COLO668 (cell line): Measurements from ENCODE around the gene CFDP1.

Experiments used
- DNase-seq: peaks from one replicate; lab custom pipeline; 2025; ENCODE audit not compliant: unreplicated experiment; lab: John Stamatoyannopoulos, UW

The CFDP1 gene

DNA sequence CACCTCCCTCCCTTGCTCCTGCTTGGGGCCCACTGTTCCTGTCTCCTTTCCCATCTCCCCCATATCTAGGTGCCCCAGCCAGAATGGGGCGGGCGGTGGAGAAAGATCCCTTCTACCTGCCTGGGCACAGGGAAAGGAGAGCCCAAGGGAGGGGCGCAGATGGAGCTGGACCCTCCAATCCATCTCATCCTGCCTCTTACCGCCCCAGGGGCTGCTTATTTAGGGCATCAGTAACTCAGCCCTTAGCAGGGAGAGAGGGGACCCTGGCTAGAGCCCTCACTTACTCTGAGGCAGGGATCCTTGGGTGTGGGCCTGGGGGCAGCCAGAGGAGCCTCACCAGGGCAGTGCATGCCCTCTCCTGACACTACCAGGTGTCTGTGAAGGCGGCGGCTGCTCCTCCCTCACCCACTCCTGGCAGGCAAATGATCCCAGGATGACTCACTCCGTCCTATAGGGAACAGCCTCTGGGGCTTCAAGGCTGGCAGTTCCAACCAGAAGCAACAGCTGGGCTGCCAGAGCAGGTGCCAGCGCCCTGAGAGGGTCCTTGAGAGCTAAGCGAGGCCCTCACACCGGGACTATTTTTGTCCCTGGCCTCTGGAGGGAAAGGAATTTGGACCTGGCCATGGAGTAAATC, 165.6 kb downstream of the CFDP1 start:
- DNase-seq, result peak; percentile 90

DNA sequence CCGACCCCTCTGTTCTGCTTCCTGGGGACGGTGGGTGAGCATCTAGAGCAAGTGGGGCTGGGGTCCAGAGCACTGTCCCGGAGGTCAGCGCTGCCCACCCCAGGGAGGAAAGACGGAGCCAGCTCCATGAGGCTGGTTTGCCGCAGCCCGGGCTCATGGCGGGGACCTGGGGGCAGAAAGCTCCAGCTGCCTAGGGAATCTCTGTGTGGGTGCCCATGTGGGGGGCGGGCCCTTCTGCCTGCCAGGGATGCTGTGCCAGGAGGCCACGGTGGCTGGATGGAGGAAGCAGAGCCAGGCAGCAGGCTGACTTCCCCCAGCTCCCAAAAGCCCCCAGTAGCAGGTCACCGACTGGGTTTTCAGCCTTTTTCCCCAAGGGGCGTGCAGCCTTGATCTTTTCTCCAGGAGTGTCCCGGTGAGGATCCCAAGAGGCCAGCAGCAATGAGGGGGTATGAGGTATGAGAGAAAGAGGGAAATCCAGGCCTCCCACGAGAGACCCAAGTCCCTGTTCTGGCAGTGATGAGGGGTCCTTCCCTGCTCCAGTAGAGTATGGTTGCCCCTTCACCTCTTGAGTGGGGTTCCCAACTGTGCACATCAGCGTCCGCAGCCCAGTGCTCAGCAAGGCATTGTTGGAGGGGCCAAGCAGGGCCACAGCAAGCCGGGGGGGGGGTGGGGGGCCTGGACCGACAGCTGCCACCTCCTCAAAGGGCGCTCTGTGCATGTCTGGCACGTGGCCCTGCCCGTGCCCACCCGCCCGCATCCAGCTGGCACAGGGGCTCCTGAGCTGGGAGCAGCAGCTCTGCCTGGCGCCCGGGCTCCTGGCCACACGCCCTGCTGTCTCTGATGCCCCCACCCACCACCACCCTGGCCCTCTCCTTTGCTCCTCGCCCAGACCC, 166.3 kb downstream of the CFDP1 start:
- DNase-seq, result peak; percentile 19

DNA sequence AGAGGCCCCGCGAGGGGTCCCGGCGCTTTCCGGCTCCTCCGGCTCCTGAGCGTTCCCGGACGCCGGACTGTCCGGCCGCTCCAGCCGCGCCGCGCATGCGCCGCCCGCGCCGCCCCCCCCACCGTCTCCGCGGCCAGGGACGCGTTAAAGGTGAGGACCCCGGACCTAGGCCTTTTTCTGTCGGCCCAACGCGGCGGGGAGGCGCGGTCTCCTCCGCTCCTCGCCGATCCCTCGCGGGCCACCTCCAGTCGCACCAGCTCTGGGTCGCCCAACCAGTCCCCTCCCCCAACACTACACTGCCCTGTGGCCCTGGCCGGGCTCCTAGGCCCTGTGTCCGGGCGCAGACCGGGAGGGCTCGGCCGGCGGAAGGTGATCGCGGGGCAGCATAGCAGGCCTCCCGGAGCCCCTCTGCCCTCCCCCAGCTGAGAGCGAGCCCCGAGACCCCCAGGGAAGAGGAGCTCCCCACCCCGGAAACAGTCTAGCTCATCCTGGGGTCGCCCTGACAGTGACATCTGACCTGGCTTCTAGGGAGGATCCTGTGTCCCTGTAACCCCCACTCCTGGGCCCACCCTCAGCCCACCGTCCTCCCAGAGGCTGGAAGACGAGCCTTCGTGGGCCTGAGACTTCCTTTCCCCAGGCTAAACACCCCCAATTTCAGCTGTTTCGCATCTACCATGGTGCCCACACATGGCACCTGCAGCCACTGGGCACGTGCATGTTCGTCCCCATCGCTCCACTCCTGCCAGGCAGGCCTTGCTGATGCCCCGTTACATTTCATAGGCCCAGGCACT, 167.2 kb downstream of the CFDP1 start:
- DNase-seq, result peak; percentile 75

DNA sequence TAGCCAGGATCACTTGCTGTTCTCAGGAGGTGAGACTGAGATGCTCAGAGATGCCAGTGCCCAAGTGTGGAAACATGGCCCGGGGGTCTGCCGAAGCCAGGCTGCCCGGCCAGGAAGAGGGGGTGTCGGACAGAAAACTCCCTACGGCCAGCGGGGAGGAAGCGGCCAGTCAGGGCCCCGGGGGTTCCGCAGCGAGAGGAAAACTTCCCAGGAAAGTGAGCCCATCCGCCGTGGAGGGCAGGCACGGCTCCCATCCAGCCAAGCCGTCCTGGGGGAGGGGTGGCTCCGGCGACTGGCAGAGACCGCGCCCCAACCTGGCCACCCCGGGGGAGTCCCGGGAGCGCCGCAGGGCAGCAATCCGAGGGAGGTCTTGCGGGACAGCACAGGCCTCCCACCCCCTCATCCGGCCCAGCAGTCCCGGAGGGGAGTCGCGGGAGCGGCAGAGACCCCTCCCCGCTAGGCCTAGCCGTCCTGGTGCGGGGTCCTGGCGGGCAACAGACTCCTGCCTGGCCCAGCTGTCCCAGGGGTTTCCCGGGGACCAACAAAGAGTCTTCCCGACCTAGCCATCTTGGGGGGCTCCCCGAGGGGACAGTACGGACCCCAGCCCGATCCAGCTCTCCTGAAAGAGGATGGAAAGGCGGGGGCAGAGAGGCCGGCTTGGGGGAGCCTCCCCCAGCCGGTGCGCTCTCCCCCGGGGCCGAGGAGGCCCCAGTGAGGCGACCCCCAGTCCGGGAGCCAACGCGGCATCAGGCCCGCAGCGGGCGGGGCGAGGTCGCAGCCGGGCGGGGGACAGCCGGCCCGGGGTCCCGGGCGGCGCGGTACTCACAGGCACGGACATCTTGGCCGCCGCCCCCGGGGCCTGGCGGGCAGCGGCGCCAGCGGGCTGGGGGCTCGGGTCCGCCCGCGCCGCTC, 168.0 kb downstream of the CFDP1 start:
- DNase-seq, result peak; percentile 49

DNA sequence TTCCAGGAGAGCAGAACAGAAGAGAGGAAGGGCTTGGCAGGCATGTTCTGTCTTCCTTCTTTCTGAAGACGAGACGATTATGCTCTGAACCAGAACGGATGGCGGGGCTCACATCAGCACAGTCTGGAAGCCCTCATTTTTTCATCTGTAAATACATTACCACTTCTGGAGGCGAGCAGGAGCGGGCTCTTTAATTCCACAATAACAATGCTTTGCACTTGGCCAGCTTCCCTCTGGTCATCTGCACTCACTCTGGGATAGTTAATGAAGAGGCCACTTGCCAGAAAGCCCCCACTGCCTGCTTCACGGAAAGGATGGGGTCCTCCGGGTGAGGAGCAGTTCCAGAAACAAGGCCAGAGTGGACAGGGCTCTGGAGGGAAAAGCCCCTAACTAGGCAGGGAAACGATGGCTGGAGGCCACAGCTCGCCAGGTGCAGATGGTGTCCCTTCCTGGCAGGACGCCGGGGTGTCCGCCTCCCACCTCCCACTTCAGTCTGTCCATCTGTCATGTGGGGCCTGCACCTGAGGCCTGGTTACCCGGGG, 168.8 kb downstream of the CFDP1 start:
- DNase-seq, result peak; percentile 44

DNA sequence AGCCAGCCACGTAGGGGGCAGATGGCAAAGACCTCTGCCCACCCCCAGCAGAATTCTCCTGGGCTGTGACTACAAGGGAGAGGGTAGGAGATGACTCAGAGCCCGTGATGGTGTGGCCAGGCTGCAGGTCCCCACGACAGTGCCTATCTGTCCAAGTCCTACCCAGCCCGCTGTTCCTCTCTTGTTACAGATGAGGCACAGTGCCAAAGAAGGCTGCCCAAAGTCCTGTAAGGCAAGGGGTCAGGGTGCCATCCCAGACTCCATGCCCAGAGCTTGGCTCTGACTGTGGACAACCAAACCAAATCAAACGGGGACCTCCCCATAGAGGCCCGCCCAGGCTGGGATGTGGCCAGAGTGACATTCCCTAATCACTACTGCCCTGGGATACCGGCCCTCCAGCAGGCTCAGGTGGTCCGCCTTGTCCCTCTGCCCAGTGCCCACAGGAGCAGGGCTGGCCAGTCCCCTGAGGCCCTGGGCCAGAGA, 169.3 kb downstream of the CFDP1 start:
- peak; percentile 14 for DNase-seq

DNA sequence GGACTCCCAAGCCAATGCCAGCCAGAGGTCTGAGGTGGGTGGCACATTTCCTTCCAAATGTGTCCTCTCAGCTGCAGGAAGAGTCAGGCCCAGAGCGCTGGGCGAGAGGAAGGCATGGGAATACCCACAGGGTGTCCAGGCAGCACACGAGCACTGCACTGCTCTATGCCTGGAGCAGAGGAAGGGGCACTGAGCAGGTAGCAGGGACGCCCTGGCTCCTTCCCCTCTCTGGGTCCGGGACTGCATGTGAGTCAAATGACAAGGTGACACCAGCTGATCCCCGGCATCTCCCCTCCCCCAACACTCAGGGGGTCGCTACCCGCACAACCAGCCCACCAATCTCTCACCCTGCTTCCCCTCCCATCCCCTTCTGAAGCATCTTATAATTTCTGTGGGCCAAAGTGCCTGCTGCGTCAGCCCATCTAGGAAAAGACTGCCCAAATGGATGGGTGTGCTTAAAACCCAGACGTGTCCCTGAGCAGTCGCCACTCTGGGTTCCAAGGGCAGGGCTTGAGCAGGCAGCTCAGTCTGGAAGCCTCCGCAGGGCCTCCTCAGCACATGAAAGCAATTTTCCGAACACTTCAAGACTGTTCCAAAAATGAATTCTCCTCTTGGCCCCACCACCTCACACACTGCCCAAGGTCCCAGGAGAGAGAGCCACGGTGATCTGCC, 169.9 kb downstream of the CFDP1 start:
- DNase-seq, result no peak

DNA sequence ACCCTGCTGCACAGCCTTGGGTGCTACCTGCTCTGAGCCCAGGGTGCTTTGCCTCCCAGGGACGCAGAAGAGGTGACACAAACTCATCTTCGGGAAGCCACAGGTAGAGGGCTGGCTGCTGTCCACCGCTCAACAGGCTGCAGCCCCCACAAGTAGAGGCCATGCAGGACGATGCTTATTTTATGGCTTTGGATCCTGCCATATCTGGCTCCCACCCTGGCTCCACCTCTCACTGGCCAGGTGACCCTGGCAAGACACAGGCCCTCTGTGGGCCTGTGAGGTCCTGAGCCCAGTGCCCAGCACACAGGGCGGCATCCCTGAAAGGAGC, 170.5 kb downstream of the CFDP1 start:
- no peak for DNase-seq

DNA sequence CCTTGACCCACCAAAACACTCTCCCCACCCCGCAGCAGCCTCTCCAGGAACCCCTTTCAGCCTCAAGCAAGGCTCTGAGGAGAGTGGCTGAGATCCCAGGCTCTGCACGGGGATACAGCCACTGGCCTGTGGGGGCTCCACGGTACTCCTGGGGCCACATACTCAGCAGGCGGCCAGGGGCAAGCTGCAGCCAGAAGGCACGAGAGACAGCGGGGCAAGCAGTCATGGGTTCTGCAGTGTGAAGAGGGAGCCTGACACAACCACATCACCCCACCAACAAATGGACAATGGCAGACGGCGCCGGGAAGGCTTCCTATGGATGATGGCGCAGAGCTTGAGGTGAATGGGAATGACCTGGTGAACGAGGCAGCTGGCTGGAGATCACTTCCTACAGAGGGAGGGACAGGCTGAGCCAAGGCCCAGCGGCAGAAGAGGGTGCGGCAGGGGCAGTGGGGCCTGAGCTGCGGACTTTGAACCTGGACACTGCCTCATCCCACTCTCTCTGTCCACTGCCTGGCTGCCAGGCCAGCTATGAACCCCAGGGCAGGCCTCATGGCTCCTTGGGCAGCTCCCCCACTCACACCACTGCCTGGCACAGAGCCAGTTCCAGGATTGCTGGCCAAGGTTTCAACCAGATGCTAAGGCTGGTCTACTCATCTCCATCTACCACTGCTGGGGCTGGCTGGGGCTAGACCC, 171.1 kb downstream of the CFDP1 start:
- peak; percentile 6 for DNase-seq

DNA sequence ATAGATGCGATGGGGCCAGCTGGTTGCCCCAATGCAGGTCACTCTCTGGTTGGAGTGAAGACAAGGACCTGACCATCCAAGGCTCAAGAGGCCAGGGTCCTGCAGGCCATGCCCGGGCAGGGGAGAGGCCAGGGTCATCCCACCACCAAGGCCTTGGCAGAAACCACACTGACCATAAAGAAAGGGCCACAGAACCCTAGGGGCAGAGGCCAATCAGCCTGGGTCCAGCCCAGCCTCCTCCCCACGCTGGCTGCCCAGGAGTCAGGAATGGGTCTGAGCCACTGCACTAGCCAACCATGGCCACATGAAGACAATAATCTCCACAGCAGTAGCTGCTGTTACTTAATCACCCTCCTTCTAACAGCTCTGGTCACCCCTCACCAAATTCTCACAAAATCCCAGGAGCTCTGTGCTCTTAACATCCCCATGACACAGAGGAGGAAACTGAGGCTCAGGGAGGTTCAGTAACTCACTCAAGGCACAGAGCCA, 171.7 kb downstream of the CFDP1 start:
- no peak for DNase-seq

DNA sequence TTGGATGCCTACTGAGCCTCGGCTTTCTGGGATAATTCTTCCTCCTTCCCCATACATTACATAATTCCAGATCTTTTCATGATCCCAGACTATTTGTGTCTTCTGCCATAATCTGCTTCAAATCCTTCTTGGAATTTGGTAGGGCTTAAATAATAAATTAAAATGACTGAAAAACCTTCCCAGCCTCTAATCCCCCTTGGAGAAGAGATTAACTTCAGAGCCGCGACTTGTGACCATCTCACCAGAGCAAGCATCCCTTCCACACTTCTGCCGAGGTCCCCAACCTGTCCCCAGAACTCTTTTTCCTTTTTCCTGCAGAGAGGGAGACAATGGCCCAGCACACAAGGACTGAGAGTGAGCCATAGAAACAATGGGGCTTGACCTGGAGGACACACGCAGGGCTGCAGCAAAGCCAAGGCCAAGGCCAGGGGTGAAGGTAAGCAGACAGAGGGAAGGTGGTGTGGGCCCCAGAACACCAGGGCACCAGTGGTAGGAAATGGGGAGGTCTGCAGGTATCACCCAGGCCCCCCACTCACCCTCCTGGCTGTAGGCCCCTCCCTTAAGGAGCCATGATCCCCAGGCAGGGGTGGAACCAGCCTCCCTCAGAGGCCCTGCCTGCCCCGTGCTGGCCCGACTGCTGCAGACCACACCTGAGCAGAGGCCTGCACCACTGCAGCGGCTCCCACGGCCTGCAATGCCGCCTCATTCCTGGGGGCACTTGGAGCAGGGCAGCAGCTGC, 172.3 kb downstream of the CFDP1 start:
- DNase-seq, result no peak

DNA sequence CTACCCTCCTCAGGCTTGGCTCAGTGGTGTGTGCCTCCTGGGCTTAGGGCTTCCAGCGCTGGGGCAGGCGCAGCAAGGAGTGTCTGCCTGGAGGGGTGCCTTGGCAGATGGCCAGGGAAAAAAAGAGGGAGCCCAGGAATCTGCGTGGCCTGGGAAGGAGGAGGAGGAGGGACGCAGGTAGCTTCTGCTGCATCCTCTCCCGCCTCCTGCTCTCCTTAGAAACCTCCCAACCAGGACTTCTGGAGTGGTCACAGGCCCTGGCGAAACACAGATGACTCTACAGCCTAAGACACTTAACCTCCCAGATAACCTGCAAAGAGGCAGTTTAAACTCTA, 174.5 kb downstream of the CFDP1 start:
- no peak for DNase-seq

DNA sequence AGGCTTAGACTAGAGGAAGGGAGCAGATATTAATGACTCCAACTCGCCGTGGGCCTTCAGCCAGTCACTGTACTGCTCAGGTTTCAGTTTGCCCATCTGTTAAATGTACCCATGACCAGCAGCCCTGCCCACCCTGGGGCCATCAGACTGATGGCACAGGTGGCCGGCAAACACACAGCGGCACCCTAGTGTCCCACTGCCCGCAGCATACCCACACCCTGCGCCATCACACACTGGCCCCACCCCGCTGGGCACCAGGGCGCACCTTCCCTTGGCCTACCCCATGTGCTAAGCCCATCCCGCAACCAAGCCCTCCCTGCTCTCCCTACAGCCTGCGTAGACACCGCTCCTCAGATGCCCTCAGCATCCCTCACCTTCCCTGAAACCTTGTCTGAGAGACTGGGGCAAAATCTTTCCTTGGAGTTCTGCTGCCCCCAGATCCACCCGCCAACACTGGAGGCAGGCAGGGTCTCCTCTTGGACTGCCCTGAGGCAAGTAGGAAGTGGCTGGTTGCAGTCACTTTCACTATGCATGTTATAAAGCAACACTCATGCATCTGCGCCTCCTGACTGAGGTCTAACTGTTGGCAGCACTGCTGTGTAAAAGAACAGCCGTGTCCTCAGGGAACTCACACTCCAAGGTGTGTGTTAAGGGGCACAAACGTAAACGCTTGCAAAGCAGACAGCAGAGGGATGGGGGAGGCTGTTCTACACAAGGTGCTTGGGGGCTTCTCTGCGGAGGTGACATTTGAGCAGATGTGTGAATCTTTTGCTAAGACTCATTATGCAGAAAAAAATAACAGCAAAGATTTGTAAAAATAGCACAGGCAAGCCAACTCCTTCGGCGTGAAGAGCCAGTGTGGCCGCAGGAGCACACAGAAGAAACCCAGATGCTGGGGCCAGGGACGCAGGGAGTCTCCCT, 175.2 kb downstream of the CFDP1 start:
- no peak for DNase-seq

DNA sequence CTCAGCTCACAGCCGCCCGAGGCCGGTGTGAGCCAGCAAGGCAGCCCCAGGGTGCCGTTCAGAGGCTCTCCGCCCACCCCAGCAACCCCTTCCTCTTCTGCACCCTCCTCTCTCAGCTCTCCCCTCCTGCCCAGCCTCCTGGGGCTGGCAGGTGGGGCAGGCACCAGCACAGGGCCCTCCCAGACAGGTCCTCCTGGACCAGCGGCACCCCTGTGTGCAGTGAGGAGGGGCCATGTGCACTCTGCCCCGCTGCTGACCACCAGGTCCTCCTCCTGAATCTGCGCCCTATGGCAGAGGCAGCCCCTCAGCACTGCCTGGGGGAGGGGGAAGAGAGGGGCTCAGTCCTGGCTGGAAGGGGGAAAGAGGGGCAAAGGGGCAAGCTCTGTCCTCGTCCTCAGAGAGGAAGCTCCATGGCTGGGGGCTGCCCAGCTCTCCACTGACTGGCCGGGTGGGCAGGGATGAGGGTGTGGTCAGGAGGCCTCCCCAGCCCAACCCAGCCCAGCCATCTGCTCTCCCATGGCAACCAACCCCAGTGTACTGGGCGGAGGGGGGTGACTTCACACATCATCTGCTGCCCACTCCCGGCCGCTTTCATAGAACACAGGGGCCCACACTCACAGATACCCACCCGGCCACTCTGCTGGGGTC, 176.5 kb downstream of the CFDP1 start:
- peak; percentile 26 for DNase-seq

DNA sequence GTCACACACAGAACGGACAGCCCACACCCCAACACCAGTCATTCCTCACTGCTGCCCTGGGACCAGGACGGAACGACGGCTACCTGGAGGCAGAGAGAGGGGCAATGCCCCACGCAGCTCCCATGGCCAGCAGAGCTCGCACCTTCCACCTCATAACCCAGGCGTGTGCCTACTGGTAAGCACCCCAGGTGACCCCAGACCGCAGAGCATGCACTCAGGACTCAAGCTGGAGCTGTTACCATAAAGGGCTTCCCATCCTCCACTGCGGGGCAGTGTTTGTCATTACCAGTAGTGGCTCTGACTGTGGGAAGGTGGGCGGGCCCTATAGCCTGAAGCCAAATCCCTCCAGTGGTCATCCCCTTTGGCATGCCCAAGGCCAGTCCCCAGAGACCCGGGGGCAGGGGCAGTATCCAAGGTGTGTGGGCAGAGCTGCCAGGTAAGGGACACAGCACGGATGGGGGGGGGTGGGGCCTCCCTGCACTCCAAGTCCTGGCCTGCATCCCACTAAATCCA, 177.2 kb downstream of the CFDP1 start:
- DNase-seq, result no peak

DNA sequence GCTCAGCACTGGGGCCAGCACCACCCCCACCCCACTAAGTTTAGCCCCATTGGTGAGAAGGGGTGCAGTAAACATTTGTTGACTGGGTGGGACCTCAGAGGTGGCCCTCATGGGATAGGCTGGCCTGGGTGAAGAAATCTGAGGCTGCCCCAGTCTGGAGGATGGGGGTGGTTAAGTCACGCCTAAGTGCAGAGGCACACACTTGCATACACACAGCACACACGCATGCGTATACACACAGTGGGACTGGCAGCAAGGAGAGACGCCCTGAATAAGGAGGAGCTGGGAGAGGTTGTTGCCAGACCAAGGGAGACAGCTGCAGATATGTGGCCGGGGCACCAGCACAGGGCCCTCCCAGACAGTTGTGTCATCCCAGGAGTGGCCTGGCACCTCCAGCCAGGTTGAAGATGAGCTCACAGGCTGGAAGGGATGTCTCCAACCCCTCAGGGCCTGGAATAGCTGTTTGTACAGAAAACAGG, 178.9 kb downstream of the CFDP1 start:
- DNase-seq, result no peak
